Activated naive CD4-positive, alpha-beta T cell treated with anti-CD3 and anti-CD28 coated beads, Interleukin-2, amount 50 U/mL, for 24 hours (primary cell): ENCODE data around the gene BCL2L2.

Source experiments
- H3K27ac Mint-ChIP-seq: one replicate; pipeline ENCODE4 v1.8.0; 2021; ENCODE audit warnings: mild to moderate bottlenecking, mixed read lengths
- H3K27me3 Mint-ChIP-seq: one replicate; pipeline ENCODE4 v1.8.0; 2021; ENCODE audit warnings: mixed read lengths
- H3K36me3 Mint-ChIP-seq: one replicate; pipeline ENCODE4 v1.8.0; 2021; ENCODE audit warnings: mixed read lengths
- H3K4me1 Mint-ChIP-seq: one replicate; pipeline ENCODE4 v1.8.0; 2021; ENCODE audit warnings: mixed read lengths
- H3K4me3 Mint-ChIP-seq: one replicate; pipeline ENCODE4 v1.8.0; 2021; ENCODE audit warnings: mild to moderate bottlenecking, mixed read lengths
- H3K9me3 Mint-ChIP-seq: one replicate; pipeline ENCODE4 v1.8.0; 2021; ENCODE audit warnings: mixed read lengths

BCL2L2 gene

DNA sequence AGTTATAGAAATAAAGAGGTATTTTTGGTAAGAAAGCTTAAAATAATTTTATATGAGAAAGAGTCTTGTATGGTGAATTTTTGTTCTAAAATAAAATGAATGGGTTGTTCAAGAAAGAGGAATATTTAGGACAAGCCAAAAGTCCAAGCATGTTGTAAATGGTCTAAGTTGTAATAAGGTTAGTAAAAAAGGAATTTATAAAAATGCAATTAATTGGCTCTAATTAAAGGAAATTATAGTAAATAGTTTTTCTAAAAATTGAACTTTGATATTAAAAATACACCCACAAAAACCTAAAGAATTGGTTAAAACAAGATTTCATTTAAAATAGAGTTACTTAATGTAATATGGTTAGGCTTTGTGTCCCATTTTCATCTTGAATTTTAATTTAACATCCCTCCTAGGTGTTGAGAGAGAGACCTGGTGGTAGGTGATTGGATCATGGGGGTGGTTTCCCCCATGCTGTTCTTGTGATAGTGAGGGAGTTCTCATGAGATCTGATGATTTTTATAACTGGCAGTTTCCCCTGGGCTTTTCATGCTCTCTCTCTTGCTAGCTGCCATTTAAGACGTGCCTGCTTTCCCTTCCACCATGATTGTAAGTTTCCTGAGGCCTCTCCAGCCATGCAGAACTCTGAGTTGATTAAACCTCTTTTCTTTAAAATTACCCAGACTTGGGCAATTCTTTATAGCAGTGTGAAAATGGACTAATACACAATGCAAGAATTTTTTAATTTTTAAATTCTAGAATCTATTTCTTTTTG lies 33.1 kb downstream of the BCL2L2 start:
- Mint-ChIP-seq H3K4me1 (no peaks in the 10 kb centered on the region), H3K27ac (no peak overlapping the region), H3K9me3 (no peaks in the 10 kb centered on the region), H3K4me3 (no peak overlapping the region), H3K36me3 (no peaks in the 10 kb centered on the region), H3K27me3 (peaks cover 3% of the 10 kb centered on the region)

GRCh38 chr14:23344481-23344880 lies 37.8 kb downstream of the BCL2L2 start:
- no peaks in the 10 kb centered on the region for H3K27me3 Mint-ChIP-seq
- no peaks in the 10 kb centered on the region for H3K4me1 Mint-ChIP-seq
- H3K27ac Mint-ChIP-seq: no peak overlapping the region
- no peaks in the 10 kb centered on the region for H3K9me3 Mint-ChIP-seq
- H3K4me3 Mint-ChIP-seq: no peak overlapping the region
- no peaks in the 10 kb centered on the region for H3K36me3 Mint-ChIP-seq

DNA sequence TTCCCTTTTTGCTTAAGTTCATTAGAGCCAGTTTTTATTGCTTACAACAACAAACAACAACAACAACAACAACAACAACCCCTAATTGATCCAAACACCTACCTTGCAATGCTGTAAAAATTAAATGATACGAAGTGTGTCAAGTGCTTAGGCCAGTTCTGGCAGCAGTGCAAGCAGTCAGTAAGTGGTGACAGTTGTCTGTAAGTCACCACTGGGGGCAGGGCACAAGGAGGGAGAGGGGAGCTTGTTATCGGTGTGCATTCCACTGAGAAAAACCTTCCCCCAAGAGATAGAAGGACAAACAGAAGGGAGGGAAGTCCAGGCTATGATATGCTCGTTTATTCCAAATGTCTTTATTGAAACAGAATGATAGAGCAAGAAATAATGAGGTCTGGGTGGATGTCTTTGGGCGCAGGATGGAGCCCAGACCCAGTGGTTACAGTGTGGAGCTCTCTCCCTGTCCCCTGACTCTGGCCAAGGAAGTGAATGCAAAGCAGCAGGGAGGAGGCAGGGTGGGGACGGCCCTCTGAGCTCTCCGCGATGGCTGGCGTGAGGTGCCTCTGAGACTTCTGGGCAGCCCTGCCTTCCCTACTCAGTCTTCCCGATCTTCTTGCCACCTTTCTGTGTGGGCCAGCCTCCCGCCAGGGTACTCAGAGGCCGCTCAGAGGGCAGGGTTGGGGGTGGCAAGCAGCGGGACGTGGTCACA lies 39.5 kb downstream of the BCL2L2 start:
- Mint-ChIP-seq H3K27ac (no peak overlapping the region), H3K4me1 (peaks cover 6% of the 10 kb centered on the region), H3K27me3 (no peaks in the 10 kb centered on the region), H3K9me3 (no peaks in the 10 kb centered on the region), H3K4me3 (no peak overlapping the region), H3K36me3 (no peaks in the 10 kb centered on the region)

DNA sequence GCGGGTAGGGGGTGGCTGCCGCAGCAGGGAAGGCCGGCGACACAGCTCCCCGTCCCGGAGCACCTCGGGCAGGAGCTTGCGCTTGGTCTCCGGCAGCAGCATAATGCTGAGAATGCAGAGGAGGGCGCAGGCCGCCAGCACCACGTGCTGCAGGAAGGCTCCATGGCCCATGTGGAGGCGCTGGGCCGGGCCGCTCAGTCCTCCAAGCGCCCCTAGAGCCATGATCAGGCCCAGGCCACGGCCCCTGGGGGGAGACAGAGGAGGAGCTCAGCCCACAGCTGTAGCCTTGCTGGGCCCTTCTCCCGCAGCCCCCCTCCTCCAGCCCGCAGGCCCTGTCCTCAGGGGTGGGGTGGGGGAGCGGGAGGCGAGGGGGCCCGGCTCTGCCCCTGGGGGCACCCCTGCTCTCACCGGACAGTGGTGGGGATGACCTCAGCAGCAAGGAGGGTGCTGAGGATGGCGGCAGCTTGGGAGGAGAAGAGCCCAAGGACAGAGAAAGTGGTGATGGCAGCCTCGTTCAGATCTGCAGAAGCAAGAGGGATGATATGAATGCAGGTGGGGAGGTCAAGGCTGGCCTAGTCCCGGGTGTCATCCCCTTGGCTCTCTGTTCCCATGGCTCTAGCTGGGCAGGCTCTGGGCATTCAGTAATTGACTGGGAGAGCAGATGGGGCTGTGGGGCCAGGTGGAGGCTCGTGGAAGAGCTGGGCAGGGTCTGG lies 40.2 kb downstream of the BCL2L2 start:
- Mint-ChIP-seq H3K9me3 (no peaks in the 10 kb centered on the region), H3K4me3 (no peak overlapping the region), H3K27ac (no peak overlapping the region), H3K4me1 (peaks cover 10% of the 10 kb centered on the region), H3K36me3 (no peaks in the 10 kb centered on the region), H3K27me3 (no peaks in the 10 kb centered on the region)

DNA sequence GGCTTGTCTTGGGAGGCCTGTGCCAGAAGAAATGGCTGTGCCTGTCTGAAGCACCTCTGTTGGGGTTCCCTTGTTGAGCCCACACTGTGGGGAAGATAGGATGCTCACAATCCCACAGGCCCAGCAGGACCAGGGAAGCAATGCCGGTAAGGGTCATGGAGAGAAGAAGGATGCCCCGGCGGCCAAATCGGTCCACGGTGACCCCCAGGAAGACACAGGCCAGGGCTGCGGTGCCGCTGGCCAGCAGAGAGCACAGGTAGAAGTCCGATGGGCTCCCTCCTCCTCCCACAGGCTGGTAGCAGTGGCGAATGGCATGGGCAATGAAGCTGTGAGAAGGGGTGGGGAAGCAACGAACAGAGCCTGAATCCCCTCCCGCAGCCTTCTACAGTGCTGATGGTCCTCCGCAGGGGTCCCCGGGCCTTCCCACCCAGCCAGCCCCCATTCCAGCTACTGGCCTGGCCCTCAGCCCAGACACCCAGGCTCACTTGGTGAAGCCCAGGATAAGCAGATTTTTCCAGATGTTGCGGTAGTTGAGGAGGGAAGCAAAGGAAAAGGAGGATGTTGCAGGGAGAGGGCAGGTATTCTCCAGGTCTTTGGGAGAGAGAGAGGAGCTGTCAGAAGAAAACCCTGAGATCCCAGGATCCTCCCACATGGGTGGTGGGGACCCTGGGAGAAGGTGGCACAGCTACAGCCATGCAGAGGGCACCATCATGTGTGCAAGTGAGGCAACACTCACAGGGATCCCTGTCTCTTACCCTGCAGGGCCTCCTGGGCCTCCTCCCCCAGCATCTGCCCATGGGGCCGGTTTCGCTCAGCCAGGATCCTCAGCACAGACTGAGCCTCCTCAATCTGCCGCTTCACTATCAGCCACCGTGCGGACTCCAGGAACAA lies 41.0 kb downstream of the BCL2L2 start:
- Mint-ChIP-seq H3K9me3 (no peaks in the 10 kb centered on the region), H3K27ac (no peak overlapping the region), H3K4me3 (no peak overlapping the region), H3K36me3 (no peaks in the 10 kb centered on the region), H3K4me1 (peaks cover 10% of the 10 kb centered on the region), H3K27me3 (no peaks in the 10 kb centered on the region)

DNA sequence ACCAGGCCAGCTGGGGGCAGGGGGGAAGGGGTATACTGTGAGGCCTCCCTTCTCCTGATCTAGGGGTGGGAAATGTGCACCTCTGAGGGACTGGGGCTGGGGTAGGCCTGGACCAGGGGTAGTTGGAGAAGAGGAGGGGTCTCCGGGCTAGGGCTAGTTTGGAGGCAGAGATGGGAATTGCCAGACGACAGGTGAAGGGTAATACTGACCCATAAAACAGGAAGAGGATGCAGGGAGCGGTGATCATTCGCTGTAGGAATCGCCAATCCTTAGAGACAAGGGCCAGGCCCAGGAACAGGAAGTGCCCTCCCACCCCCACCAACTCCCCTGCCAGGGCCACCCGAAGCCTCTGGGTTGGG lies 41.6 kb downstream of the BCL2L2 start:
- H3K4me1 Mint-ChIP-seq: peaks cover 15% of the 10 kb centered on the region
- no peaks in the 10 kb centered on the region for H3K27me3 Mint-ChIP-seq
- no peaks in the 10 kb centered on the region for H3K9me3 Mint-ChIP-seq
- H3K27ac Mint-ChIP-seq: no peak overlapping the region
- no peak overlapping the region for H3K4me3 Mint-ChIP-seq
- H3K36me3 Mint-ChIP-seq: no peaks in the 10 kb centered on the region

GRCh38 chr14:23349156-23349845 lies 42.7 kb downstream of the BCL2L2 start:
- Mint-ChIP-seq H3K9me3 (no peaks in the 10 kb centered on the region), H3K27ac (no peak overlapping the region), H3K27me3 (peaks cover 1% of the 10 kb centered on the region), H3K36me3 (no peaks in the 10 kb centered on the region), H3K4me1 (peaks cover 21% of the 10 kb centered on the region), H3K4me3 (no peak overlapping the region)

DNA sequence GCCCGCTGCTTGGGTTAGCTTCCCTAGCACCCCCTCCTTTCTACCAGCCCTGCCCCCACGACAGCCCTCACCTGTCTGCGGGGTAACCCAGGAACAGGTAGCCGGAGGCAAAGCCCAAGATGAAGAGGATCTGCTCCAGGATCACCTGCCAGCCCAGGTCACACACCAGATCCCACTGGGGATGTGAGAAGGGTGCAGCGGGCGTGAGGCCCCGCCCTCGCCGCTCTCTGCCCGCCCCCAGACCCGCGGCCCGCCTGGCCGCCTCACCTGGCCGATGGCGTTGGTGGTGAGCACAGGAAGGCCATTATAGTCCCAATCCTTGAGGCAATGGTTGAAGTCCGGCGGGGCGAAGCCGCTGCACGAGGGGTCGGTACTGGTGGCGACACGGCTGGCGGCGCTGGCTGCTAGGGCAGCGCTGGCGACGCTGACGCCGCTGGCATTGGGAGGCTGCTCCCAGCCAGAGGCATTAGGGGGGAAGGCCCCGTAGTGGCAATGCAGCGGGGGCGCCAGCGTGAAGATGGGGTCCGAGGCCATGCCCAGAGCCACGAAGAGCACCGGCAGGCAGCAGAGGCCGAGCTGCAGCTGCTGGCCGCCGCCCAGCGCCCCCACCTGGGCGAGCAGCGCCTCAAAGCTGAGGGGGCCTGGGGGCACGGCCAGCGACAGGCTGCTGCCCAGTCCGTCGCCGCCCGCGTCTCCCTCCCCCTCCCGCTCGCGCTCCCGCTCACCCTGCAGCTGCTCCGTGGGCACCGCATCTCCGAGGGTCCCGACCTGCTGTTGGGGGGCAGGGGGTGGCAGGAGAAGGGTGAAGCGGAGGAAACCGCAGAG lies 45.3 kb downstream of the BCL2L2 start:
- H3K36me3 Mint-ChIP-seq: no peaks in the 10 kb centered on the region
- peaks cover 1% of the 10 kb centered on the region for H3K27me3 Mint-ChIP-seq
- peaks cover 21% of the 10 kb centered on the region for H3K4me1 Mint-ChIP-seq
- no peaks in the 10 kb centered on the region for H3K9me3 Mint-ChIP-seq
- H3K27ac Mint-ChIP-seq: no peak overlapping the region
- peak overlapping the region; percentile 81 for H3K4me3 Mint-ChIP-seq

DNA sequence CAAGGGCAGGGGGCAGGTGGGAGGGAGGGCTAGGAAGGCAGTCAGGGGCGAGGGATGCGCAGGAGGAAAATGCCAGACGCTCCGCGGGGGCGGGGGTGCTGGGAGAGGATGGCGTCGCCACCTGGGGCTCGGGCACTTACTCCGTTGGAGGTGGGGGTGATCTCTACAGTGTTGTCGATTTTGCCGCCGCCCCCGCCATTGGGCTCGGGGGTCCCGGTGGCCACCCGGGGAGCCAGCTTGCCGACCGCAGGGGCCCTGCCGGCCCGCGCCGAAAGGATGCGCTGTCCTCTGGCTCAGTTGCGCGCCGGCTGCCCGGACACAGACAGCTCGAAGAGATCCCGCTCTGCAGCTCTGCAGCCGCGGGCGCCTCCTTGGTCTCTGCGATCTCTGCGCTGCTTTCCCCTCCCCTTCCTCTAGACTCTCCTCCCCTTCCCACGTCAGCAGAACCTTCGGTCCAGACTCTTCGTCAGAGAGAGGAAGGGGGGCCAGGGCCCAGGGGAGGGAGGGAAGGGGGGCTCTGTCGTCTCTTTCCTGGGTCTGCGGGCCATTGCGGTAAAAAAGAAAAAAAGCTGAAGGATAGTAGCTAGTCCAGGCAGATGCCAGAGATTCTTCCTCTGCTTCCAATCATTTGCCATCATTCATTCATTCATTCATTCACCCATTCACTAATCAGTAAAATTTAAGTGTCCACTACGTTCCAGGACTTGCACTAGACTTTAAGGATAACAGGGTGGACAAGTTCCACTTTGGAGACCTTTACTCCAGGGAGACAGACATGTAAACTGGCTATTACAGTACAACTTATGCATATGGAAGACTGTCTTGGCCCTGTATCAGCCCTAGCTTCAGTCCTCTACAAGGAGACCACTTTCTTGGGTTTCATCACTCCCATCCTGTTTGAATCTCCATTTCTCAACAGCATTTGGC lies 46.1 kb downstream of the BCL2L2 start, which contains the start of gene SLC22A17:
SLC22A17 (minus strand) TSS at position 382 of the 927 bp plus-strand sequence.
- Mint-ChIP-seq H3K9me3 (no peaks in the 10 kb centered on the region), H3K36me3 (no peaks in the 10 kb centered on the region), H3K4me3 (peak within 1 kb of the TSS; percentile 81), H3K27me3 (peaks cover 1% of the 10 kb centered on the region), H3K4me1 (peaks cover 21% of the 10 kb centered on the region), H3K27ac (peak within 1 kb of the TSS; percentile 81)

DNA sequence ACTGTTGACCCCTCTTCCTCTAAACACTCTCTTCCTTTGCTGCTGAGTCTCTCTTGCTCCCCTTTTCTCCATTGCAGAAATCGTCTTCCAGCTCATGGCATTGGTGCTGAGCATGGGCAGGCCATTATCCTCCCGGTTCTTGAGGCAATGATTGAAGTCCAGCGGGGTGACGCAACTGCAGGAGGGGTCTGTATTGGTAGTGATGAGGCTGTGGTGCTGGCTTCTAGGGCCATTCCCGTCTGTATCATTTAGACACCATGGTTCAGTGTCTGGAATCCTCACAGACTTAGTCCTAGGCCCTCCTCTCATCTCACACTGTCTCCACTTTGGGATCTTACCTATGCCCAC lies 46.8 kb downstream of the BCL2L2 start:
- peak overlapping the region; percentile 81 for H3K4me3 Mint-ChIP-seq
- no peaks in the 10 kb centered on the region for H3K9me3 Mint-ChIP-seq
- no peak overlapping the region for H3K27ac Mint-ChIP-seq
- peaks cover 1% of the 10 kb centered on the region for H3K27me3 Mint-ChIP-seq
- H3K36me3 Mint-ChIP-seq: no peaks in the 10 kb centered on the region
- peaks cover 21% of the 10 kb centered on the region for H3K4me1 Mint-ChIP-seq

DNA sequence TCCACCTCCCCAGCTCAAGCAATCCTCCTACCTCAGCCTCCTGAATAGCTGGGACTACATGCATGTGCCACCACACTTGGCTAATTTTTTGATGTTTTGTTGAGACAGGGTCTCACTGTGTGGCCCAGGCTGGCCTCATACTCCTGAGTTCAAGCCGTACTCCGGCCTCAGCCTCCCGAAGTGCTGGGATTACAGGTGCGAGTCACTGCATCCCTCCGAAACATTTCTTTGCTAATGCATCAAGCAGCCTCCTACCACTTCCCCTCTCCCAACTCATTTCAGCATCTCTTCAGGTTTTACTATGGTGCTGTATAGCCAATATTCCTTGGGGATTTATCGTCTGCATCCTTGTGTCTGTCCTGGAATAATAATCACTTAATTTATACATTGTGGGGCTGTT lies 48.4 kb downstream of the BCL2L2 start:
- Mint-ChIP-seq H3K4me1 (peaks cover 21% of the 10 kb centered on the region), H3K27me3 (peaks cover 1% of the 10 kb centered on the region), H3K27ac (no peak overlapping the region)

DNA sequence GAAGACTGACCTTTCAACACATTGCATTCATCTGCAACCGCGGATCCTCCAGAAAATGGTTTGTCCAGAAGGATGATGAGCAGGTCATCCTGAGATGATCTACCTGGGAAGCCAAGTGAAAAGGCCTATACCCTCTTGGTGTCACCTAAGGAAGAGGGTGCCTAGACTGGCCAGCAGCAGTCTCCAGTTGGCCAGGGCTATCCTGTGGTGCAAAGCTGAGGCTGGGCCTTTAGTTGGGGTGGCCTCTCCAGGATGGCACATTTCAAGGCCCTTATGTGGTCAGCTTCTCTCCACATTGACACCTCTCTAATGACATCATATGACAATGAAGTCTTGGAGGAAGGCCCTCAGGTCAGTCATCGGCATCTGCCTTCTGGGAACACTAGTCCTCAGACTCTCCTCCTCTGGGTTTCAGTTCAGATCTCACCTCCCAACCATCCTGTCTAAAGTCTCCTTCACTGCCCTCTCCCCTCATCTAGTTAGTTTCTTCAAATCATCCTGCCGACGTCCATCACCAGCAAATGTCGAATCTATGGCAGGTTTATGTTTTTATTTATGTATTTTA lies 49.3 kb downstream of the BCL2L2 start:
- H3K36me3 Mint-ChIP-seq: no peaks in the 10 kb centered on the region
- H3K4me1 Mint-ChIP-seq: peaks cover 16% of the 10 kb centered on the region
- H3K9me3 Mint-ChIP-seq: no peaks in the 10 kb centered on the region
- H3K27ac Mint-ChIP-seq: no peak overlapping the region
- H3K27me3 Mint-ChIP-seq: peaks cover 1% of the 10 kb centered on the region
- H3K4me3 Mint-ChIP-seq: no peak overlapping the region

More for the DNA sequence above, 48.4 kb downstream of the BCL2L2 start:
- H3K4me3 Mint-ChIP-seq: no peak overlapping the region
- no peaks in the 10 kb centered on the region for H3K9me3 Mint-ChIP-seq
- H3K36me3 Mint-ChIP-seq: no peaks in the 10 kb centered on the region

GRCh38 chr14:23356662-23357061 lies 50.0 kb downstream of the BCL2L2 start:
- Mint-ChIP-seq H3K27me3 (peaks cover 1% of the 10 kb centered on the region), H3K27ac (no peak overlapping the region), H3K36me3 (no peaks in the 10 kb centered on the region), H3K4me3 (no peak overlapping the region), H3K4me1 (peaks cover 11% of the 10 kb centered on the region), H3K9me3 (no peaks in the 10 kb centered on the region)
